Fibroblast of the aortic adventitia (primary cell): Measurements from ENCODE around the gene INPP4A. TPM values are rescaled to one million over a fixed set of nuclear protein-coding genes. Genes with fewer than 3 reads are reported as not detected.

ENCODE experiments used
- DNase-seq: peaks from one replicate; pipeline ENCODE4 v3.0.0-alpha.2; 2010; ENCODE audit warnings: low read depth
- H3K4me3 ChIP-seq: 2 replicates; pipeline ENCODE4 v1.5.1; 2011; ENCODE audit warnings: low read depth, mild to moderate bottlenecking, control low read depth, low read length, moderate library complexity
- total RNA-seq: library from RNA; depleted of rRNA; stranded (reverse); fragments of >200 nt; gene quantifications from 2 replicates; pipeline ENCODE4 v1.2.3, GENCODE V29; 2012; ENCODE audit warnings: low replicate concordance
- TF ChIP-seq, protein P1 (sequence below): IDR thresholded peaks from 2 replicates; pipeline ENCODE4 v1.5.1; 2011; ENCODE audit warnings: mild to moderate bottlenecking, low read length, control low read depth, inconsistent platforms; ENCODE audit not compliant: insufficient read depth

Gene INPP4A
- total RNA-seq, 1 donor: 16.2 TPM

DNA sequence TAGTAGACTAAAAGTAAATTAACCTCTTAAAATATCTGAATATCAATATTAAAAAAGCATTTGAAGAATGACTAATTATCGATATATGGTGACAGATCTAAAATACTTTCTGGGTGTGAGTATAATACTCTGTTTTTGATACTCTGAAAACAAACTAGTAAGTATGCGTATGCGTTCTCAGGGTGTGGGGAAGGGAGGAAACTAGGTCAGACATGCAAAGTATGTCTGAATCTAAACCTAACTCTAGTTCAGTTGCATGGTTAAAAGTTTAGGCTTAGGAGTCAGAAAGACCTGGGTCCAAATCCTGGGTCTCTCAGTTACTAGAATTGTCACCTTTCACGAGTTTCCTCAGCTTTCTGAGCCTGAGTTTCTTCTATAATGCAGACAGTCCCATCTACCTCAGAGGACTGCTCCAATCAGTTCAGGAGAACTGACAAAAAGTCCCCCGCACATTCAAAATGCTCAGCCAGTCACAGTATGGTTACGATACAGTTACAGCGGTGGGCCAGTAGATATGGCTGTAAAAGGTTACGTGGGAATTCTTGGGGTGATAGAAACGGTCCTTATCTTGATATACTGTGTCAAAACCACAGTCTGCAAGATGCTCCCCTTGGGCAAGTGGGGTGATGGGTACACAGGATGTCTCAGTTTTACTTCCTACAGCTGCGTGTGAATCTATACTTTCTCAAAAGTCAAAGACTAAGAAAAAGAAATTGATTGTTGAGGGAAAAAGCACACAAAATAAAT, 192.9 kb downstream of the INPP4A start:
- no peak for DNase-seq
- TF ChIP-seq, protein P1, sequence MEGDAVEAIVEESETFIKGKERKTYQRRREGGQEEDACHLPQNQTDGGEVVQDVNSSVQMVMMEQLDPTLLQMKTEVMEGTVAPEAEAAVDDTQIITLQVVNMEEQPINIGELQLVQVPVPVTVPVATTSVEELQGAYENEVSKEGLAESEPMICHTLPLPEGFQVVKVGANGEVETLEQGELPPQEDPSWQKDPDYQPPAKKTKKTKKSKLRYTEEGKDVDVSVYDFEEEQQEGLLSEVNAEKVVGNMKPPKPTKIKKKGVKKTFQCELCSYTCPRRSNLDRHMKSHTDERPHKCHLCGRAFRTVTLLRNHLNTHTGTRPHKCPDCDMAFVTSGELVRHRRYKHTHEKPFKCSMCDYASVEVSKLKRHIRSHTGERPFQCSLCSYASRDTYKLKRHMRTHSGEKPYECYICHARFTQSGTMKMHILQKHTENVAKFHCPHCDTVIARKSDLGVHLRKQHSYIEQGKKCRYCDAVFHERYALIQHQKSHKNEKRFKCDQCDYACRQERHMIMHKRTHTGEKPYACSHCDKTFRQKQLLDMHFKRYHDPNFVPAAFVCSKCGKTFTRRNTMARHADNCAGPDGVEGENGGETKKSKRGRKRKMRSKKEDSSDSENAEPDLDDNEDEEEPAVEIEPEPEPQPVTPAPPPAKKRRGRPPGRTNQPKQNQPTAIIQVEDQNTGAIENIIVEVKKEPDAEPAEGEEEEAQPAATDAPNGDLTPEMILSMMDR: no peak
- H3K4me3 ChIP-seq: no peak overlapping the region

DNA sequence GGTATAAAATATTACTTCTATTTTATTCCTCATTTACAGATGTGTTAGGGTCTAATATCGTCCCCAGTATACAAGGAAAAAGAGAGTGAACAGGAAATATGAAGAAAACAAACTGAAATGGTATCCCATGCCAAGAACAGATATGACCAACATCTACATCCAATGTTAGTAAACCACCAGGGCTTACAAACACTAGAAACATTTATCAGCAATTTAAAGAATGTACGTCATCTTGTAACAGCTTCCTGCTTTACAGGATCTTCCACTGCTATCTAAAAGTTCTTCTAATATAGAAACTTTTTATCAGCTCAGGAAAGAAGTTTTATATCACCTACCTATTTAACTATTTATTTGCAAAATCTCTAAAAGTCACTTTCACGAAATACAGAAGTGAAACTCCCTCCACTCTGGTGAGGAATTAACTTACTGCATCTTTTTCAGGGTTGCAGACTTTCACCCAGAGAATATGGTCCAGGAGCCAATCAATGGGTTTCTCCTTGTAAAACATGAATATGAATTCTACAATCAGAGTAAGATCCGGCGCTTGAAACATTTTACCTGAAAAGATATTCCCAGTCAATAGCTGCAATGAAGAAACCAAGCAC, 198.9 kb downstream of the INPP4A start:
- no peak for DNase-seq
- no peak overlapping the region for H3K4me3 ChIP-seq

More for the DNA sequence above, 198.9 kb downstream of the INPP4A start:
- TF ChIP-seq, protein P1: no peak

Other genes starting within 250 kb of the INPP4A start
- gene CNGA3, start 98.4 kb upstream of the INPP4A start, total RNA-seq: 0.18 TPM in 1 of 2 replicates, not detected in the other
- gene COA5, start 163.7 kb downstream of the INPP4A start, total RNA-seq: 15.0 and 22.6 TPM in 2 replicates
- gene UNC50, start 163.7 kb downstream of the INPP4A start, total RNA-seq: 42.8 and 49.6 TPM in 2 replicates